ENCODE measurements around the gene SEC14L2.
"Not testable (repeated sequence)": the region's sequence is repeated elsewhere in the genome, so short reads cannot be mapped to it uniquely, and the experiment has no call there.

The SEC14L2 gene

GRCh38 chr22:30375312-30375849 is 21.4 kb upstream of the SEC14L2 start:
- no peak for DNase-seq (ENCODE audit: low read depth)

- DNase-seq (ENCODE audit: low read depth) = no peak
These were observed 16.8 kb upstream of the SEC14L2 start for GRCh38 chr22:30380011-30380410.

- DNase-seq (ENCODE audit: low read depth) = no peak
These were observed 15.6 kb upstream of the SEC14L2 start for GRCh38 chr22:30381264-30381663.

- no peak for DNase-seq (ENCODE audit: low read depth)
These were observed 14.5 kb upstream of the SEC14L2 start for GRCh38 chr22:30382340-30382739.

GRCh38 chr22:30383061-30383460 is 13.8 kb upstream of the SEC14L2 start:
- DNase-seq (ENCODE audit: low read depth) = no peak

GRCh38 chr22:30385942-30386341 is 10.9 kb upstream of the SEC14L2 start:
- DNase-seq (ENCODE audit: low read depth) = no peak

GRCh38 chr22:30386608-30386959 is 10.2 kb upstream of the SEC14L2 start:
- DNase-seq (ENCODE audit: low read depth) = no peak

GRCh38 chr22:30386960-30387827 is 9.6 kb upstream of the SEC14L2 start, which contains the start of gene RNF215:
Gene RNF215 (minus strand): TSS chr22:30387411. CDS start chr22:30387313, 98 bp downstream.
- DNase-seq (ENCODE audit: low read depth) = peak; percentile 72

GRCh38 chr22:30390974-30391691 is 5.7 kb upstream of the SEC14L2 start:
- peak; percentile 70 for DNase-seq (ENCODE audit: low read depth)

GRCh38 chr22:30392661-30393321 is 4.0 kb upstream of the SEC14L2 start:
- DNase-seq (ENCODE audit: low read depth) = no peak

GRCh38 chr22:30393322-30393680 is 3.5 kb upstream of the SEC14L2 start:
- DNase-seq (ENCODE audit: low read depth) = no peak

GRCh38 chr22:30393885-30394284 is 2.9 kb upstream of the SEC14L2 start:
- no peak for DNase-seq (ENCODE audit: low read depth)

- DNase-seq (ENCODE audit: low read depth) = no peak
These were observed 1.1 kb downstream of the SEC14L2 start for GRCh38 chr22:30397656-30398635.

- DNase-seq (ENCODE audit: low read depth) = no peak
These were observed 2.2 kb downstream of the SEC14L2 start for GRCh38 chr22:30398685-30399680.

GRCh38 chr22:30399718-30400117 is 2.9 kb downstream of the SEC14L2 start:
- no peak for DNase-seq (ENCODE audit: low read depth)

- no peak for DNase-seq (ENCODE audit: low read depth)
These were observed 3.3 kb downstream of the SEC14L2 start for GRCh38 chr22:30400159-30400558.

GRCh38 chr22:30401024-30401423 is 4.2 kb downstream of the SEC14L2 start:
- DNase-seq (ENCODE audit: low read depth) = not testable (repeated sequence)

GRCh38 chr22:30402028-30402765 is 5.4 kb downstream of the SEC14L2 start:
- DNase-seq (ENCODE audit: low read depth) = no peak

- DNase-seq (ENCODE audit: low read depth) = not testable (repeated sequence)
These were observed 5.9 kb downstream of the SEC14L2 start for GRCh38 chr22:30402766-30403104.
